Activated CD8-positive, alpha-beta memory T cell treated with anti-CD3 and anti-CD28 coated beads, Interleukin-2, amount 50 U/mL, for 1 hour (primary cell): ENCODE data around the gene UBE2E1.
"Not testable (repeated sequence)": the region's sequence is repeated elsewhere in the genome, so short reads cannot be mapped to it uniquely, and the experiment has no call there.

Experiments
- DNase-seq: peaks from one replicate; pipeline ENCODE4 v3.0.0-alpha.2; 2020; ENCODE audit errors: extremely low read depth

The UBE2E1 gene

GRCh38 chr3:23879485-23879884 lies 73.7 kb downstream of the UBE2E1 start:
- no peak for DNase-seq

- no peak for DNase-seq
Measured at GRCh38 chr3:23880703-23881339, 75.1 kb downstream of the UBE2E1 start.

- not testable (repeated sequence) for DNase-seq
Measured at GRCh38 chr3:23881993-23882392, 76.2 kb downstream of the UBE2E1 start.

- no peak for DNase-seq
Measured at GRCh38 chr3:23882487-23882918, 76.7 kb downstream of the UBE2E1 start.

GRCh38 chr3:23884481-23884880 lies 78.7 kb downstream of the UBE2E1 start:
- no peak for DNase-seq

GRCh38 chr3:23885210-23885609 lies 79.5 kb downstream of the UBE2E1 start:
- no peak for DNase-seq

- DNase-seq: no peak
Measured at GRCh38 chr3:23886311-23886710, 80.6 kb downstream of the UBE2E1 start.

- DNase-seq: no peak
Measured at GRCh38 chr3:23888617-23889228, 83.0 kb downstream of the UBE2E1 start.

GRCh38 chr3:23889386-23889785 lies 83.6 kb downstream of the UBE2E1 start:
- no peak for DNase-seq

GRCh38 chr3:23889950-23890349 lies 84.2 kb downstream of the UBE2E1 start:
- DNase-seq: no peak

- no peak for DNase-seq
Measured at GRCh38 chr3:23894254-23895061, 88.7 kb downstream of the UBE2E1 start.

- no peak for DNase-seq
Measured at GRCh38 chr3:23895181-23895580, 89.4 kb downstream of the UBE2E1 start.

- DNase-seq: no peak
Measured at GRCh38 chr3:23900744-23901143, 95.0 kb downstream of the UBE2E1 start.

- no peak for DNase-seq
Measured at GRCh38 chr3:23904545-23904944, 98.8 kb downstream of the UBE2E1 start.

- DNase-seq: no peak
Measured at GRCh38 chr3:23909341-23909740, 103.6 kb downstream of the UBE2E1 start.

GRCh38 chr3:23911397-23911796 lies 105.6 kb downstream of the UBE2E1 start:
- no peak for DNase-seq

GRCh38 chr3:23912335-23912734 lies 106.6 kb downstream of the UBE2E1 start:
- not testable (repeated sequence) for DNase-seq

GRCh38 chr3:23913182-23913581 lies 107.4 kb downstream of the UBE2E1 start:
- DNase-seq: no peak

GRCh38 chr3:23913873-23914743 lies 108.4 kb downstream of the UBE2E1 start:
- no peak for DNase-seq

GRCh38 chr3:23915537-23916108 lies 109.9 kb downstream of the UBE2E1 start:
- no peak for DNase-seq

- no peak for DNase-seq
Measured at GRCh38 chr3:23916152-23916885, 110.6 kb downstream of the UBE2E1 start.
